Neutrophil (primary cell): ENCODE data around the gene NDST1.

Experiments
- H3K27ac ChIP-seq: fragments of 200-600 bp; sonication (generic); 2 replicates; pipeline ENCODE4 v1.5.1; 2016; ENCODE audit warnings: mild to moderate bottlenecking, moderate library complexity
- H3K27me3 ChIP-seq: fragments of 200-600 bp; sonication (generic); 2 replicates; pipeline ENCODE4 v1.6.0; 2016; ENCODE audit warnings: mild to moderate bottlenecking
- H3K36me3 ChIP-seq: fragments of 200-600 bp; sonication (generic); 2 replicates; pipeline ENCODE4 v1.5.1; 2017
- H3K4me1 ChIP-seq, 2 experiments: fragments of 200-600 bp in 1 of 2; sonication (generic) in 1 of 2; 1 replicate in 1 of 2; 2 replicates in 1 of 2; pipeline versions ENCODE4 v1.5.1 to v1.6.1; 2013 to 2016; ENCODE audit warnings: low read depth in 1 of 2, low read length in 1 of 2, mild to moderate bottlenecking in 1 of 2, moderate library complexity in 1 of 2; ENCODE audit not compliant: control insufficient read depth in 1 of 2, insufficient read depth in 1 of 2
- H3K4me3 ChIP-seq, 2 experiments: fragments of 200-600 bp in 1 of 2; sonication (generic) in 1 of 2; 1 replicate in 1 of 2; 2 replicates in 1 of 2; pipeline ENCODE4 v1.5.1; 2013 to 2016; ENCODE audit warnings: low read depth in 1 of 2, low read length in 1 of 2, mild to moderate bottlenecking in 1 of 2, moderate library complexity in 1 of 2
- H3K9me3 ChIP-seq: fragments of 200-600 bp; sonication (generic); 2 replicates; pipeline ENCODE4 v1.5.1; 2016
- CTCF ChIP-seq: fragments of 200-600 bp; sonication (generic); IDR thresholded peaks from 2 replicates; pipeline ENCODE4 v1.5.1; 2016; ENCODE audit warnings: antibody characterized with exemption

NDST1 gene

GRCh38 chr5:150481708-150481965 is 26.3 kb upstream of the NDST1 start:
- Histone ChIP-seq H3K4me3 (no peak overlapping the region), H3K4me1 (peaks cover 40 to 51% of the 10 kb centered on the region in 2 experiments), H3K27ac (no peak overlapping the region), H3K27me3 (no peaks in the 10 kb centered on the region), H3K36me3 (no peaks in the 10 kb centered on the region), H3K9me3 (no peaks in the 10 kb centered on the region)
- TF ChIP-seq CTCF, result no peak

GRCh38 chr5:150481972-150482406 is 25.9 kb upstream of the NDST1 start:
- Histone ChIP-seq H3K9me3 (no peaks in the 10 kb centered on the region), H3K36me3 (no peaks in the 10 kb centered on the region), H3K4me3 (no peak overlapping the region), H3K27ac (no peak overlapping the region), H3K27me3 (no peaks in the 10 kb centered on the region), H3K4me1 (peaks cover 39 to 51% of the 10 kb centered on the region in 2 experiments)
- no peak for TF ChIP-seq CTCF

DNA sequence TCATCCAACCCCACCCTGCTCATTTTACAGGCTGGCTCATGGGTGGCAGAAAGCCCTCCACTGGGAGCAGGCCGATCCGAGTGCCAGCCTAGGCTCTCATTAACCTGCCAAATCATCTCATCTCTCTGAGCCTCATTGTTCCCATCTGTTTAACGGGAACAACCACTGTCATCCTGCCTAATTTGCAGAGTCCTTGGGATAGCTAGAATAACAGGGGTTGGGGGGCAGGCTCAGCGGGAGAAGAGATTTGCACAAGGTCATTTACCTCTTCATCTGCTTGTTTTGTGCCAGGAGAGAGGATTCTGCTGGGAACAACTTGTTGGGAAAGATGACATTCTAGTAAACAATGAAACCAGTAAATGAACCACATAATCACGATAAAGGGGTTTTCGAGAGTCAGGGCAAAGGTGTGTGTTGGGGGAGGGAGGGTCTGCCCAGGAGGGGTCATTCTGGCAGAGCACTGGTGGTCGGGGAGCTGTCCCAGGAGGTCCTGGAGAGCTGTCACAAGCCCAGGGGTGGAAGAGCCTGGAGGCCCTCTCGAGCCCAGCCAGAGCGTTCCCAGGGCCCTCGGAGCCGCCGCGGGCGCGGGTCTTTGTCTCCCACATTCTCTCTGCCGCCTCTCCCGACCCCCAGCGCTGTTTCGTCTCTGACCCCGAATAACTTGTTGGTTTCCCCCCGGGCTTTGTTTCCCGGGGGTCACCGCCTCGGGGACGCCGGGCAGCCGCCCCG is 22.8 kb upstream of the NDST1 start:
- TF ChIP-seq CTCF, result no peak
- H3K27ac ChIP-seq, result peak overlapping the region; percentile 98
- no peaks in the 10 kb centered on the region for H3K27me3 ChIP-seq
- no peaks in the 10 kb centered on the region for H3K9me3 ChIP-seq
- peak overlapping the region; percentile 67 to 91 for H3K4me3 ChIP-seq
- no peaks in the 10 kb centered on the region for H3K36me3 ChIP-seq
- H3K4me1 ChIP-seq, result peaks cover 44 to 56% of the 10 kb centered on the region in 2 experiments

DNA sequence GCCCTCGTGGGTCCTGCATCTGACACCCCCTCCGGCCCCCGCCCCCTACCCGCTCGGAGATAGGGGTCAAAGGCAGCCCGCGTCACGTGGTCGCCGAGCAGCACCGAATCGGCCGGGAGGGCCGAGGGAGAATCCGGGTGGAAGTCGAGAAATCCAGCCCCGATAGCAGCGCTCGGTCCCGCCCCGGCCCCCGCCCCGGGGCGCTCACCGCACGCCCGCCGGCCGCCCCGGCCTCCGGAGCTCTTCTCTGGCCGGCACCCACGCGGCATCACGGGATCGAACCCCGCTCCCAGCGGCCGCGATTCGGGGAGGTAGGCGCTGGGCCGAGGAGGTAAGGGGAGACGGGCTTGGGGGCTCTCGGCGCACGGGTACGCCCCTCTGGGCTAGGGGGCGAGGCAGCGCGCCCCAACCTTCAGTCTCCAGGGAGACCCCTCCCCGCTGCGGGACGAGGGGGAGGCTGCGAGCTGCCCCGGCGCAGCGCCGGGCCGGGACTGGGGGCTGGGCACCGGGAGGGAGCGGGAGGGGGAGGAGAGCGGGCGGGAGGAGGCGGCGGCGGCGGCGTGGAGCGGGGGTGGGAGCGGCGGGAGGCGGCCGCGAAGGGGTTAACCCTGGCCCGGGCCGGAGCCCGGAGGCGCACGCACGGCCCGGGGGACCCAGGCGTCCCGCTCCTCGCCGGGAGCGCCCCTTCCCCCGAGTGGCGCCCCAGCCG is 22.1 kb upstream of the NDST1 start:
- no peaks in the 10 kb centered on the region for H3K27me3 ChIP-seq
- peak; percentile 36 for TF ChIP-seq CTCF
- H3K9me3 ChIP-seq, result no peaks in the 10 kb centered on the region
- peak overlapping the region; percentile 98 for H3K27ac ChIP-seq
- H3K4me3 ChIP-seq, result peak overlapping the region; percentile 67 to 91
- no peaks in the 10 kb centered on the region for H3K36me3 ChIP-seq
- H3K4me1 ChIP-seq, result peaks cover 52 to 60% of the 10 kb centered on the region in 2 experiments

DNA sequence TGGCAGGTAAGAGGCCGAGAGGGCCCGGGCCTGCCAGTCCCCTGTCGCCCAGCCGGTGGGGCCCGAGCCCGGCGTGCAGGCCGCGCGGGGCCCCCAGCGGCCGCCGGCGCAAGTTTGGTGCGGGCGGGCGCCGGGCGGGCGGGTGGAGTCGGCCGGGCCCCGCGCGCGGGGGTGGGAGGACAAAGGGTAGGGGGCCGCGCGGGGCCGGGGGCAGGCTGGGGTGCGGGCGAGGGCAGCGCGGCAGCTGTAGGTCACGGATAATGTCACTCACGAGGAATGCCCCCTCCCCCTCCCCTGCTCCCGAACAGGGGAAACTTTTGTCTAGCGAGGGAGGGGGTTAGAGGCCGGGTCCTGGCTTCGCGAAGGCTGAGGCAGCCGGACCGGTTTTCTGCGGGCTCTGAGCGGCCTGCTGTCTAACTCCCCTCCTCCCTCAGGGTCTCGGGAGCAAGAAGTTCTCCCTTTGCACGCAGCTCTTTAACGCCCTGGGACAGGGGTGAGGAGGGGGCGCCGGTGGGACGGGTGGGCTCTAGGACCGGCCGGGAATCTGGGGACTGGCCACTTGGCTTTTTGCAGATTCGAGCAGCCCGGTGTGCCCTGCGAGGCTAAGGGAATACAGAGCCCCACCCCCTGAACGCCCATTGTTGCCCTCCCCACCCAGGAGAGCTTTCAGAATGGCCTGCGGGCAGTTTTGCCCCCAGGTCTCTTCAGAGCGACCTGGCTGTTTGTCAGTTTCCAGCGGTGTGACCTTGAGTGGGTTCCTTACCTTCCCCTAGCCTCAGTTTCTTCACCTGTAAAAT is 21.3 kb upstream of the NDST1 start:
- no peak for TF ChIP-seq CTCF
- no peaks in the 10 kb centered on the region for H3K27me3 ChIP-seq
- H3K27ac ChIP-seq, result peak overlapping the region; percentile 98
- peaks cover 59 to 65% of the 10 kb centered on the region in 2 experiments for H3K4me1 ChIP-seq
- peaks cover under 1% of the 10 kb centered on the region for H3K36me3 ChIP-seq
- H3K9me3 ChIP-seq, result no peaks in the 10 kb centered on the region
- peak overlapping the region; percentile 67 to 91 for H3K4me3 ChIP-seq
